ENCODE results near the gene PRAC1. TPM values are rescaled to one million over a fixed set of nuclear protein-coding genes. Genes with fewer than 3 reads are reported as not detected.

Gene PRAC1
- total RNA-seq, 1 donor from 2014 or later = not detected

DNA sequence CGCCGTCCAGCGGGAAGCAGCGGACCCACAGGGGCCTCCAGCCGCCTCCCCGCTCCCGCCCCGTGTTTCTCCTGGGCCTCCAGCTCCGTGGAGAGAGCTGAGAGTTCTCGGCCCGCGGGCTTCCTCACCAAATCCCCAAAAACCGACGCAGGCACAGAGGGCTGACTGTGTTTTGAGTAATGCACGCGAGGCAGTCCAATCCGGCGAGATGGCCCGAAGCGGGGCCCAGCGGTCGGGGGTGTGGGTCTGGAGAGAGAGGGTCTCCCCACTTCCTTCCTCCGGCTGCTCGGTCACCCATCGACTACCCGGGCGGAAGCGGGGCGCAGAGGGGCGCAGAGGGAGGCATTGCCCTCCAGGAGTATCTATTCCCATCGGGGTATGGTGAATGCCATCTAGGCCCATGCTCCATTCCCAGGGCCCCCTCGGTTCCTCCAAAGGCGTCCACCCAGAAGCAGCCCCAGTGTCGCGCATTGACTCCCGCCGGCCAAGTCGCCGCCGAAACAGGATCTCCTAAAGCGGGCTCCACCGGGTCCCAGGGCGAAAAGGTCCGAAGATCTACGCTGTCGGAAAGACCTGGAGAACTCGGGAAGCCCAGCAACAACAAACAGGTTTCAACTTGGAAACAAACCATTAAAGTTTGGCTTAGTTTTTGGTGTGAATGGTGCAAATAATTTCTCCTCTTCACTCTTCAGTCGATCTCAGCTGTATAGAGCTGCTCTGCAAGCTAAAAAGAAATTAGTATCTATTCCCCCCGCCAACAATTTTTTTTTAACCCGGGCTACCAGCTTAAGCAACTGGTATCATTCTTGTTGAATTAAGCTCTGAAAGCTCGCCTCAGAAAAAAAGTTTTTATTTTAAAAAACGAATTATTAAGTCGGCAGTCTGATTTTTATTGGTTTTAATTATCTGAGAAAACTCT is 25.4 kb upstream of the PRAC1 start:
- no peak for DNase-seq (ENCODE audit: low spot score)

- DNase-seq (ENCODE audit: low spot score) = no peak
Measured at GRCh38 chr17:48746916-48747444, 24.7 kb upstream of the PRAC1 start.

DNA sequence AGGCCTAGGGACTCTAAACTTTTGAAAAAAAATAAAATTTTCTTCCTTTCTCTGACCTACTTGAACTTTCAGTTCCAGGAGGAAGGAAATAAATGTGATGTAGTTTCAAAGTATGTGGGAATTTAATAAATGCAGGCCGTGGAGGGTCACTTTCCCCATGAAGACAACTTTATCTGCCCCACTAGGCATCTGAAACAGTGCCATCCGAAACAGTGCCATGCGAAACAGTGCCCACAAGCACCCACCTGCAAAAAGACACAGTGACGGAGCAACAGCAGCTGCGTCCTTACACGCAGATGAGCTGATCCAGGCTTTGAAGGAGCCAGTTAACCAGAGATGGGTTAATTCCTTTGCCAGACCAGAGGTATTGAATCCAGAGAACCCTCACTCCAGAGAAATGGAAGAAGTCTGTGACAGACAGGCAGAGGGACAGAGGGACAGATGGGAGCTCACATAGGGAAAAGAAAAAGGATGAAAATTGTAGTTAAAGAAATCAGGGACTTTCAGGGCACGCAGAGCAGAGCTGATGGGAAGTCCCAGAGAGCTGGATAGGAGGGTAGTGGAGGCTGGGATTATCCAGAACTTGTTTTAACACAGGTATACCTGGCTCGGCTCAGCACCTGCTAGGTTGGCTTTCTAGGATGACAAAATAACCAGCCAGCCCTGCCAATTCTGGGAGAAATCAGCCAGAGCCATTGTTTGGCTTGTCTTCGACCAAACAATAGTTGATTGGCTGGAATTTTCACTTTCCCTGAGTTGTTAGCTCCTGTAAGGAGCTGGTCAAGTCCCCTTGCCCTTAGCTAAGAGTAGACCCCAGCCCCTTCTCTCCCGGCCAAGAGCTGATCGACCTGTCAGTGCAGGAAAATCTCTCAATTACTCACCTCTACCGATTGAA is 23.3 kb upstream of the PRAC1 start:
- DNase-seq (ENCODE audit: low spot score) = no peak

DNA sequence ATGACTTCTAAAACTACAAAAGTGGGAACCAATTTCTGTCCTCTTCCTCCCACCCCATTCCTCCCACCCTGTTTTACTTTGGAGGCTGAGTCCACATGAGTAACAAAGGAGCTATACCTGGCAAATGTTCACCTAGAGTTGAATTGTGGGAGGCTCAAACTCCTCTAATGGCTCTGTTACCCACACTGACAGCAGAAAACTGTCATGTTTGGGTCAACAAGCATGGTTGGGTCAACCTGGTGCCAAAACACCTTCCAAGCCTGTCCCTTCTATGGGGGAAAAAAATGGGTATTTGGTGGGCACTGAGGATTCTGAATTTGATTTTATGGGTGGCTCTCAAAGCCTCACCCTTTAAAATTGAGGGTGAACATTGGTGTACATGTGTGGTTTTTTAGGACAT is 18.2 kb upstream of the PRAC1 start:
- no peak for DNase-seq (ENCODE audit: low spot score)

- no peak for DNase-seq (ENCODE audit: low spot score)
Measured at GRCh38 chr17:48738803-48739526, 16.6 kb upstream of the PRAC1 start.

DNA sequence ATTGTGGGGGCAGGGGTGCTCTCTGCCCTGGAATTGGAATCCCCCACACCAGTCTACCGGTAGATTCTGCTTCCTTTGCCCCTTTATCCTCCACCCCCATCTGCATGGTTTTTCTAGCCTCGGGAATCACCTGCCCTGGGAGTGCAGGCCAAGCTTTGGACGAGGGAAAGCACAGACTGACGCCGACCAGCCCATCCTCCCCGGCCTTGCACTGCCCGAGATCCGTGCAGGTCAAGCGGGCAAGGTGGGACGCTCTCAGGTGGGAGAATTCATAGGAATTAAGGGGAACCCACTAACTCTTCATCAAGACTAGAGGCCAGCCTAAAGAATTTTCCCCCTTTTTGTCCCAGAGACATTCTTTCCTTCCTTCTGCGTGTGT is 16.1 kb upstream of the PRAC1 start:
- no peak for DNase-seq (ENCODE audit: low spot score)

GRCh38 chr17:48737330-48738043 is 15.2 kb upstream of the PRAC1 start:
- no peak for DNase-seq (ENCODE audit: low spot score)

DNA sequence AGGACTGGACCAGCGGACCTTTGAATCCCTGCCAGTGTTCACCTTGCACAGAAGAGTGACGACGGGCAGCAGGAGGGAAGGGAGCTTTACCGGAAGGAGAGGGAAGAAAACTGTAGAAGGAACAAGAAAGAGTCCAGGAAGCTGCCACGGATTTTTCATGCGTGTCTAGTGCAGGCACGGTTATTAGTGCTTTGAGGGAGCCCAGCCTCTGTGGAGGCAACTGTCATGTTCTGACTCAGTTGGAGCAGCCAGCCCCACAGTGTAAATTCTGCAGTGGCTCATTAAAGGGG is 12.7 kb upstream of the PRAC1 start:
- DNase-seq (ENCODE audit: low spot score) = no peak

DNA sequence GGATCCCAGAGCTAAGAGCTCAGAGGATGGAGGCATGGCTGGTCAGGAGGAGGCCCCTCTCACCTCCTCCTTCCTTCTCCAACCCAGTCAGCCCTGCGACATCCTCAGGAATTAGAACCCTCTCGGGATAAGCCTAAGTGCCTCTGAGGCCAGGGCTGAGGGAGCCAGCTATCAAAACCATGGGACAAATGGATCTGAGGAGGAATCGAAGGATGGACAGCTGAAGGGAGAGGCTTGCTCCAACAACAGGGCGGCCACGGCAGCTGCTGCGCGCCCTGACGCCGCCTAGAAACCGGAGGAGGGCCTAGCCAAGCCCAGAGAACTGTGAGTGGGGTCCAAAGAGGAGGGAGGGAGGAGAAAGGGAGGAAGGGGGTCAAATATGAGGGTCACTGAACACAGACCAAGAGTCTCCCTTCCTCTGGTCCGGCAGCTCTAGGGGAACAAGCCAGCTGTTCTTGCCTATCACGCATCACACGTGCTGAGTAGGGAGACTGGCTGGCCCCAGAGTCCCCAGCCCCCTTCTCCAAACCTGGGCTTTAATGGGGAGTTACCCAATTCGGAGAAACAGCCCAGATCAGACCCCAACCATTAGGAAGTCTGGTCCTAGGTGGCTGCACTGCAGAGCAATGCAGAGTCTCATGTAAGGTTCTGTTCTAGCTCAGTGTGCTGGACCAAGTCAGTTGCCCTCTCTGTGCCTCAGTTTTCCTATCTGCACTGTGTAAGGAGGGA is 12.2 kb upstream of the PRAC1 start:
- no peak for DNase-seq (ENCODE audit: low spot score)

DNA sequence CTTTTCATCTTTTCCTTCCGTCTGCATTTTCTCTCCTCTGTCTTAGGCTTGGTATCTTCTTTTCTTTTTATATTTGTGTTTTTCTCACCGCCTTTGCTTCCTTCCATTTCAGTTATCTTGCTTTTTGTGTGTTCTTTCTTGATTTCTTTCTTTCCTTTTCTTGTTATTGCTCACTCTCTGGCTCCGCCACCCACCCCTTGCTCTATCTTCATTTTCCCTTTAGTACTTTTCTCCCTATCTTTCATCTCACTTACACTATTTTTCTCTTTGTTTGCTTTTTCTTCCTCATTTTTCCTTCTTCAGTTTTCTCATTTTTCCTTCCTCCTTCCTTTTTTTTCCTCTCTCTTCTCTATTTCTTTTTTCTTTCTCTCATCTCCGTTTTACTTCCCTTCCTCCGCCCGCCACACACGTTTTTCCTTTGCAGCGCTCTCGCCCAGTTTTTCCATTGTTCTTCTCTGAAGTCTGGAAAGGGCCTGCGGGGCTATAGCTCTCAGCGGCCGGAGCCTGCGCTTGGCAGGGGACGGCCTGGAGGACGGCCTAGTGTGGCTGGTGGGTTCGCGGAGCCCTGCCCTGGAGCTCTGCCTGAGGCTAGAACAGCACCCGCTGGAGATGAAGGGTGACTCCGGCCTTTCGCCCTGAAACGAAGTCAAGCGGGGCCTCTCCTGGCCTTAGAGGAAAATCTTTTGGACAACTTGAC is 11.5 kb upstream of the PRAC1 start:
- DNase-seq (ENCODE audit: low spot score) = no peak

DNA sequence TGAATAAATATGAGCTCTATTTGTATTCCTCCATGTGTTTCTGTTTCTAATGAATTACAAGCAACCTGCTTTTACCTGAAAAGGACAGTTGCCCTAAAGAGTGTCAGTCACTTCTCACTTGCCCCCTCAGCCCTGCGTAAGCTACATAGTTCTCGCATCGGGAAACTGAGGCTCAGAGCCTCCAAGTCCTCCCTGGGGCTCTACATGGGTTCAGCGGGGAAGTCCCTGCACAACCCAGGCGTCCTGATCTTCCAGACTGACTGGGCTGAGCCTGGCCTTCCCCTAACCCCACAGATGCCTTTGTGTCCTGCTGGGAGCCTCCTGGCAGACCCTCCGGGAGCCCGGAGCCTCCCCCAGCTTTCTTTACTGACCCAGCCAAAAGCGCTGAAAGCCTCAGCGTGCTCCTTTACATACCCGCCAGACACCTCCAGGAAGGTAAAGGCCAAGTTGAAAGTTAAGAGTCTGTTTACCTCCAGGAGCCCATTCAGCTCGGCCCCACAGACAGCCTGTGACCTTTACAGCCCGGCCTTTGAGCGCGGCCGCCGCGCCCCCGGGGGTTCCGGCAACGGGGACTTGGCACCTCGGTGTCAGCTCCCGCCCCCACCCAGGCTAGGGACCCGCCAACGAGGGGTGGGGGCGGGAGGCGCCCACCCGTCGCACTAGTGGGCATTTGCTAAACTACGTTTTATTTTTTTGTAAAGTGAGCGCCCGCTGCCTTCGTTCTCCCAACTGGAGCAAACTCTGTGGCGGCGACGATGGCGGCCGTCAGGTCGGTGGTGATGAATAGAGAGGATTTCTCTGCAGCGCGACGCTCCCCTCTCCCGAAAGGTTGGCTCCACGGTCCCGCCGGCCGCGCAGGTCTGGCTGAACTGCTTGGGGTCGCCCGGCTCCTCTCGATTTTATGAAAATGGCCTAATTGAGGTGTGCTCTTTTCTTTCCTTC is 10.6 kb upstream of the PRAC1 start:
- no peak for DNase-seq (ENCODE audit: low spot score)

DNA sequence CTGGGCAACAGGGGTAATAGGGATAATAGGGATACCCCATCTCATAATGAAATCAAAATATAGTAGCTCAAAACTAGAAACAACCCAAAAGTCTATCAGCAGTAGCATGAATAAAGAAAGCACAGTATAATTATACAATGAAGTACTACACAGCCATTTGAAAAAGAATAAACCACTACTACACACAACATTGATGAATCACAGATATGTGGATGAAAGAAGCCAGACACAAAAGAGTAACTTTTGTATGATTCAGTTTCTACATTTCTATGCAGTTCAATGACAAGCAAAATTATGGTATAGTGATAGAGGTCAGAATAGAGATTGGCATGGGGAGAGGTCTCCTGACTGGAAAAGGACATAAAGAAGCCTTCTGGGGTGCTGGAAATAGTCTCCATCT is 9.0 kb upstream of the PRAC1 start:
- no peak for DNase-seq (ENCODE audit: low spot score)

DNA sequence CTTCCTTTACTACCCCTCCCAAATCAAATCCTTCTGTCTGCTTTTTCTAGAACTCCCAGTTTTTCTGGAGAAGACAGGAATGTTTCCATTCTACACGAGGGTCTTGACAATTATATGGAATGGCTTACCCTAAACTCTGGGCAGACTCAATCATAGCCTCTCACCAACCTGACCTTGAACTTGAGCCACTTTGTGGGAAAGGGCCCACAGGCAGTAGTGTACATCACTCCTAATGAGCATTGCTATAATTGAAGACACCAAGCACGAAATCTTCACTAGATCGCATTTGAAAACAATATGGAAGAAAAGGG is 7.9 kb upstream of the PRAC1 start:
- DNase-seq (ENCODE audit: low spot score) = no peak

GRCh38 chr17:48729335-48730239 is 7.3 kb upstream of the PRAC1 start:
- DNase-seq (ENCODE audit: low spot score) = no peak

DNA sequence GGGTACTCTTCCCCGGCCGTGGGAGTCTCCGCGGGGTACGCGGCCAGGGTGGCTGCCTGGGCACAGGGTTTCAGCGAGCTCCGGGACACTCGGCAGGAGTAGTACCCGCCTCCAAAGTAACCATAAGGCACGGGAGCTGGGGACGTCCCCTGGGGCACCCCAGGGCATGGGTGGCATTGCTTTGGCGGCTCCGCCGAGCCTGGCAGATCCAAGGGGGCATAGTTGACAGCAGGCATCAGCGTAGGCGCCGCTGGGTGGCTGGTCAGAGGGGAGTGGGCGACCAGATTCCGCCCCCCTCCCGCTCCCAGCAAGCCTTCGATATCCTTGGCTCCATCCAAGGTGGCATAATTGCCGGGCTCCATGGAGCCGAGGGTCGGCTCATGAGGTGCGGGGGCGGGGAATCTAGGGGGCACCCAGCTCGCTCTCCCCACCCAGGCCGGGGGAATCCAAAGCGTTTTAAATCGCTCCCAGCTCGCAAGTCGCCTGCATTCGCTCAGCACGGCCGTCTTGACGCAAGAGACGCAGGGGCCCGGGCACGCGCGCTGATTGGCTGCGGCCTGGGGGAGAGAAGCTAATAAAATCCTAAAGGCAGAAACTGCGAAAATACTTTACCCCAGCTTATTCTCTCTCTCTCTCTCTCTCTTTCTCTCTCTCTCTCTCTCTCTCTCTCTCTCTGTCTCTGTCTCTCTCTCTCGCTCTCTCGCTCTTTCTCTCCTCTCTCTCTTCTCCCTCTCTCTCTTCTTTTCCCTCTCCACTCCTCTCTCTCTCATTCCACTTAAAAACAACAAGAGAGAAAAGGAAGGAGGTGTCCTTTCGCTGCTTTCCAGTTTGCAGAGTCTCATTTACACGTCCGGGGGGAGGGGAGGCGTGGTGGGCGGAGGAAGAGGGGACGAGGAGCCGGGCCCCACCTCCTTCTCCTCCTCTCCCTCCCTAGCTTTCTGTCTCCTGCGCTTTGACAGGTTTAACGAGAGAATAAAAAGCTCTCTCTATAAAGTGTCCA is 6.2 kb upstream of the PRAC1 start, which contains the start of gene HOXB13:
Gene HOXB13, minus strand, starts transcription at position 519 of the 1,000 bp plus-strand sequence. Its CDS starts 157 bp downstream, at position 362.
- no peak for DNase-seq (ENCODE audit: low spot score)

GRCh38 chr17:48727415-48728175 is 5.3 kb upstream of the PRAC1 start:
- no peak for DNase-seq (ENCODE audit: low spot score)

Measured in umbilical cord (tissue), 2 donors.